Transverse colon (tissue), 1 donor: ENCODE measurements around the gene HPDL.

ENCODE experiments used
- EP300 ChIP-seq: sonication (generic); formaldehyde crosslinking; IDR thresholded peaks from one replicate; pipeline ENCODE4 v1.6.1; 2017; ENCODE audit warnings: antibody characterized with exemption, low read depth
- POLR2A ChIP-seq: fragments of 450-650 bp; IDR thresholded peaks from one replicate; pipeline ENCODE4 v1.6.1; 2016; ENCODE audit warnings: antibody characterized with exemption, mild to moderate bottlenecking, moderate library complexity

DNA sequence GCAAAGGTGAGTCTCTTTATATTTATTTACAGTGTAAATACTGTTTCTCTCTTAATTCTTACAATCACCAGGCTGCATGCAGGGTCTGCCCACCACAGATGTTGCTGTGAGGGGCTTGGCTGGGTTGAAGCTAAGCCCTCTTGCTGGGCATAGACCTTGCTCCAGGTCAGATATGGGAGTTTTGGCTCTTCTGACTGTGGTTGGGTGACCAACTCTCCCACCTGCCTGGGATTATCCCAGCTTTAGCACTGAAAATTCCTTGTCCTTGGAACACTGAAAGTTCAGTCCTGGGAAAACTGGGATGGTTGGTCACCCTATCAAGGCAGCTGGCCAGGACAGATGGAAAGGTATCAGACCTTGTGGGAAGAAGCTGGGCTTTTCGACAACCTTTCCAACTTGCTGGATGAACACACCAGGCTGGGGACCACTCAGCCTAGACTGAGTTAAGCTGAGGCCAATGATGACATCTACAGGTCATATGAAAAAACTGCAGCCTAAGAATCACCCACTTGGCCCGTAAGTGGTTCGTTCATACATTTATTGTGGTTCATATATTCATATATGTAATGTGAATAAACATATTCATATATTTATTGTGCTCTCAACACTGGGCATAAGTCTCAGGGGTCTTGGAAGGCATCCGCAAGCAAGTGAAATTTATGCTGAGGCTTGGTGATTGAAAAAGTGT is 26.6 kb upstream of the HPDL start:
- TF ChIP-seq POLR2A (no peak), EP300 (no peak)
